ENCODE measurements around the gene GPD2.

DNA sequence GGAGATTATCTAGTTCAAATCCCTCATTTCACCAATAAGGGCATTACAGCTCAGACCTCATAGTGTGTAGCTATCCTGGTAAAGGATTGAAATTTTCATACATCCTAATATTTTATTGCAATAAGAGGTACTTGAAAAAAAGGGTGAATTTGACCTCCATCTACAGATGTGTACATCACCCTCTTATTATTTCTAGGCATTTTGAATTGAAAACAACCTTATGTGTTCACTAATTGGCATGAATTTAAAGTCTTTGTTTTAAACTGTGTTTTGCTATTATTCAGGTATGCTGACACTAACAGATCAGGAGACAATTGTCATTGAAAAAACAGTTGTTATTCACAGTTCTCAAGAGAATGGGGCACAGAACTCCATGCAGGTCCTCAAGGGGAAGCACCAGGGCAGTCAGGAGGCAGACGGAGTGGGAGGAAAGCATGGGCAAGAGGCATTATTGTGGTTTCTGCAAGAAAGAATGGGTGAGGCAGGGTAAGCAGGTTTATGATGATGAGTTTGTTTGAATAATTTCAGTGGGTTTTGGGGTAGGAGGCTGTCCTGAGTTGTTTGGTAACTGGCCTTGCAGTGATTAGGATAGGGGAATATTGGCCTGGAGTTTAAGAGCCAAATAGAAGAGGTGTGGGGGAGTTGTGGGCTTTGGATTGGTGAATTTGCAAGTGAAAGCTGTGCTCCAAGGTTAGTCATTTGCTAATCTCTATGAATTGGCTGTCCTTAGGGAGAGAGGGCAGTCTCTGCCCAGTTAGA is 194.6 kb downstream of the GPD2 start:
- TF ChIP-seq CBX5 (CRISPR knock-in tag; IDR thresholded peaks at IDR 0.05; ENCODE audit: borderline replicate concordance) (no peak), MTA3 (CRISPR knock-in tag; IDR thresholded peaks at IDR 0.05) (no peak), ZSCAN29 (CRISPR knock-in tag; conservative IDR thresholded peaks at IDR 0.05) (no peak)
- TF ChIP-seq, protein P1, sequence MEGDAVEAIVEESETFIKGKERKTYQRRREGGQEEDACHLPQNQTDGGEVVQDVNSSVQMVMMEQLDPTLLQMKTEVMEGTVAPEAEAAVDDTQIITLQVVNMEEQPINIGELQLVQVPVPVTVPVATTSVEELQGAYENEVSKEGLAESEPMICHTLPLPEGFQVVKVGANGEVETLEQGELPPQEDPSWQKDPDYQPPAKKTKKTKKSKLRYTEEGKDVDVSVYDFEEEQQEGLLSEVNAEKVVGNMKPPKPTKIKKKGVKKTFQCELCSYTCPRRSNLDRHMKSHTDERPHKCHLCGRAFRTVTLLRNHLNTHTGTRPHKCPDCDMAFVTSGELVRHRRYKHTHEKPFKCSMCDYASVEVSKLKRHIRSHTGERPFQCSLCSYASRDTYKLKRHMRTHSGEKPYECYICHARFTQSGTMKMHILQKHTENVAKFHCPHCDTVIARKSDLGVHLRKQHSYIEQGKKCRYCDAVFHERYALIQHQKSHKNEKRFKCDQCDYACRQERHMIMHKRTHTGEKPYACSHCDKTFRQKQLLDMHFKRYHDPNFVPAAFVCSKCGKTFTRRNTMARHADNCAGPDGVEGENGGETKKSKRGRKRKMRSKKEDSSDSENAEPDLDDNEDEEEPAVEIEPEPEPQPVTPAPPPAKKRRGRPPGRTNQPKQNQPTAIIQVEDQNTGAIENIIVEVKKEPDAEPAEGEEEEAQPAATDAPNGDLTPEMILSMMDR (CRISPR knock-in tag; IDR thresholded peaks at IDR 0.05) = no peak
